PFSK-1 (cell line): Measurements from ENCODE around the gene HMGCS2.

Source experiments
- FOXP2 ChIP-seq: optimal IDR thresholded peaks from 2 replicates; pipeline ENCODE3; 2011; ENCODE audit warnings: borderline replicate concordance, control low read depth, inconsistent platforms; ENCODE audit not compliant: insufficient read depth; ENCODE audit errors: extremely low read length, extremely low read depth
- POLR2AphosphoS5 ChIP-seq: IDR thresholded peaks from 2 replicates; pipeline ENCODE4 v1.6.1; 2012; ENCODE audit warnings: low read depth, mild to moderate bottlenecking, control low read depth, low read length, moderate library complexity
- SIN3A ChIP-seq: IDR thresholded peaks from 2 replicates; pipeline ENCODE4 v1.6.1; 2012; ENCODE audit warnings: mild to moderate bottlenecking, low read length, moderate library complexity, borderline replicate concordance; ENCODE audit not compliant: insufficient read depth
- TAF1 ChIP-seq: IDR thresholded peaks from 2 replicates; pipeline ENCODE4 v1.6.1; 2012; ENCODE audit warnings: low read length, control low read depth, borderline replicate concordance; ENCODE audit not compliant: insufficient read depth
- TF ChIP-seq, protein P1 (sequence below), 2 experiments: IDR thresholded peaks; 2 replicates each; pipeline versions ENCODE4 v1.6.1 to v1.8.0; 2011 to 2012; ENCODE audit warnings: low read depth in 2 of 2, low read length in 2 of 2, control low read depth in 1 of 2, inconsistent platforms in 1 of 2, mild to moderate bottlenecking in 1 of 2, moderate library complexity in 1 of 2; ENCODE audit not compliant: insufficient read depth in 1 of 2

DNA sequence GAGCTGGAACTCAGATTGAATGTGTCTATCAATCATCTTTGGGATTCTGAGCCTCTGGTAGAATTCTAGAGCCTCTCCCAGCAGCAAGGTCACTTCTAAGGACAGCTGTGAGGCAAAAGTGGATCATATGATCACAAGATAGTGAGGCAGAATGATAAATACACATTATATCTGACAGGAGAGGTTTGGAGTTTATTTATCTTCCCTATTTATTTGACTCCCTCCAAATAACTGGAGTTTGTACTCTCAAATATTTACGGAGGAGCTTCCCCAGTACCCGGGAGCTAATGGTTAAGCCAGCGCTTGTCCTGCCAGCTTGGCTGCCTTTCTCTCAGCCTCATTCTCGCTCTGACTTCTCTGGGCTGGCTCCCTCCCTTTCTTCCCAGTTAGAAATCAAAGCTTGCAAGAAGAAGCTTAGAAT lies 2.3 kb downstream of the HMGCS2 start:
- TF ChIP-seq SIN3A (no peak), TAF1 (no peak), POLR2AphosphoS5 (no peak), FOXP2 (no peak)
- TF ChIP-seq, protein P1, sequence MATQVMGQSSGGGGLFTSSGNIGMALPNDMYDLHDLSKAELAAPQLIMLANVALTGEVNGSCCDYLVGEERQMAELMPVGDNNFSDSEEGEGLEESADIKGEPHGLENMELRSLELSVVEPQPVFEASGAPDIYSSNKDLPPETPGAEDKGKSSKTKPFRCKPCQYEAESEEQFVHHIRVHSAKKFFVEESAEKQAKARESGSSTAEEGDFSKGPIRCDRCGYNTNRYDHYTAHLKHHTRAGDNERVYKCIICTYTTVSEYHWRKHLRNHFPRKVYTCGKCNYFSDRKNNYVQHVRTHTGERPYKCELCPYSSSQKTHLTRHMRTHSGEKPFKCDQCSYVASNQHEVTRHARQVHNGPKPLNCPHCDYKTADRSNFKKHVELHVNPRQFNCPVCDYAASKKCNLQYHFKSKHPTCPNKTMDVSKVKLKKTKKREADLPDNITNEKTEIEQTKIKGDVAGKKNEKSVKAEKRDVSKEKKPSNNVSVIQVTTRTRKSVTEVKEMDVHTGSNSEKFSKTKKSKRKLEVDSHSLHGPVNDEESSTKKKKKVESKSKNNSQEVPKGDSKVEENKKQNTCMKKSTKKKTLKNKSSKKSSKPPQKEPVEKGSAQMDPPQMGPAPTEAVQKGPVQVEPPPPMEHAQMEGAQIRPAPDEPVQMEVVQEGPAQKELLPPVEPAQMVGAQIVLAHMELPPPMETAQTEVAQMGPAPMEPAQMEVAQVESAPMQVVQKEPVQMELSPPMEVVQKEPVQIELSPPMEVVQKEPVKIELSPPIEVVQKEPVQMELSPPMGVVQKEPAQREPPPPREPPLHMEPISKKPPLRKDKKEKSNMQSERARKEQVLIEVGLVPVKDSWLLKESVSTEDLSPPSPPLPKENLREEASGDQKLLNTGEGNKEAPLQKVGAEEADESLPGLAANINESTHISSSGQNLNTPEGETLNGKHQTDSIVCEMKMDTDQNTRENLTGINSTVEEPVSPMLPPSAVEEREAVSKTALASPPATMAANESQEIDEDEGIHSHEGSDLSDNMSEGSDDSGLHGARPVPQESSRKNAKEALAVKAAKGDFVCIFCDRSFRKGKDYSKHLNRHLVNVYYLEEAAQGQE (IDR thresholded peaks at IDR 0.05; ENCODE audit: insufficient read depth in 1 of 2, low read depth in 2 of 2, low read length in 2 of 2) = no peak
